ENCODE data around the gene UBE4B.
A peak's percentile ranks its signal among the peaks of the same experiment; 100 is the strongest.
"Not testable (repeated sequence)": the region's sequence is repeated elsewhere in the genome, so short reads cannot be mapped to it uniquely, and the experiment has no call there.

Gene UBE4B

DNA sequence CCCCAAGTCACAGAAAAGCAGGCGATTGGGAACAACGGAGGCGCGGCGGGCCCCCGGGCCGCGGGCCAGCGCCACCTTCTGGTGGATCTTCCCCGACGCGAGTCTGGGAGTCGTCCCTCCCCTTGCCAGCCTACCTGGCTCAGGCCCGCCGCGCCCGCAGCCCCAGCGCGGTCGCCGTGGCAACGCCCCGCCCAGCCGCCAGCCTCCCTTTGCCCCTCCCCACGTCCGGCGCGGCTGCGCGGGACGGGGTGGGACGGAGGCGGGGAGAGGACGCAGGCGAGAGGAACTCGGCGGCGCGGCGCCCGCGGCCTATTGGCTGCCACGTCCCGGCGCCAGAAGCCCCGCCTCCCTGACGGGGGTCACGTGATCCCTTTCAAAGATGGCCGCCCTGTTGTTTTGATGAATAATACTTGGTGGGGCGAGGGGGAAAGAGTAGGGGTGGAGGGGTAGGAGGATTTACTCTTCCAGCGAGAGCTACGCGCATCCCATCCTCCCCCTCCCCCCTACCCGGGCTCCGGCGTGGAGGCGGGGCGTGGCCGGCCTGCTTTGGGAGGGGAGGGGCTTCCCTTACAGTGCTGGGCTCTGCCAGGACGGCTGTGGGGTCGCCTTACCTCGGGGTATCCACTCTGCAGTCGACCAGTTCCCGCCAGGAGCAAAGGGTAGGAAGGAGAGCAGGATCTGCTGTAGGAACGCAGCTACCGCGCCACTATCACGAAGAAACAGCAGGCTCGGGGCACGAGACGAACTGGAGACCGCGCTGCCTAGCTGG is at the start of gene UBE4B:
UBE4B (plus strand) TSS at position 369 of the 769 bp plus-strand sequence. CDS start 713 bp downstream, outside the sequence.
- peak; percentile 97 for DNase-seq (ENCODE audit: low spot score)

DNA sequence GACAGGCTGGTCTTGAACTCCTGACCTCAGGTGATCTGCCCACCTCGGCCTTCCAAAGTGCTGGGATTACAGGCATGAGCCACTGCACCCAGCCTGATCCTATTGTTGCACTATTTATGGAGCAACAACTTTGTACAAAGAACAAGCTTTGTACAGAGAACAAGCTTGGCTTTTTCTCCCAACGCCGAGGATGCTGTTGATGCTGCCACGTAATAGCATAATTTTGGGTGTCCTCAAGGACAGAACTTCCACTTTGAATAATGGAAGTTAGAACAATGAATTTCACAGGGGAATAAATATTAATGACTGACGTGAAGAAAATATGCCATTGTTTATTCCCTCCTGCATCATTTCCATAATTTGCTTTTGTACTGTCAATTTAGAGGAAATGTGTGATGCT is 48.5 kb upstream of the UBE4B start:
- no peak for DNase-seq (ENCODE audit: low spot score)

DNA sequence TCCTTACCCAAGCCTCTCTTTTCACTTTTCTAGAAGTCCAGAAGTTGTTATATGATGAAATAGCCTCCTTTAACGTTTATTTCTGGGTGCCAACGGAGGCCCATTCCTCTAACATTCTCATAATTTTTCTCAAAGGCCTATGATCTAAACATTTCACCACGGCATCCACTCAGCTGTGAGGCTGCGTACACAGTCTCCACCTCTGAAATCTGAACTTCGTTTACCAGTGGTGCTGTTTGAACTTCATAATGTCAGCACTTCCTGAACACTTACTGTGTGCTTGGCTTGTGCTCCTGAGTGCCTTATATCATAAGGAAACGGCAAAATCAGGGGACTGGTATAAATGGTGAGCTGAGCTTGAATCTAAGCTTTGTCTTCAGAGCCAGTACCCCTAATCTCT is 47.8 kb upstream of the UBE4B start:
- no peak for DNase-seq (ENCODE audit: low spot score)

DNA sequence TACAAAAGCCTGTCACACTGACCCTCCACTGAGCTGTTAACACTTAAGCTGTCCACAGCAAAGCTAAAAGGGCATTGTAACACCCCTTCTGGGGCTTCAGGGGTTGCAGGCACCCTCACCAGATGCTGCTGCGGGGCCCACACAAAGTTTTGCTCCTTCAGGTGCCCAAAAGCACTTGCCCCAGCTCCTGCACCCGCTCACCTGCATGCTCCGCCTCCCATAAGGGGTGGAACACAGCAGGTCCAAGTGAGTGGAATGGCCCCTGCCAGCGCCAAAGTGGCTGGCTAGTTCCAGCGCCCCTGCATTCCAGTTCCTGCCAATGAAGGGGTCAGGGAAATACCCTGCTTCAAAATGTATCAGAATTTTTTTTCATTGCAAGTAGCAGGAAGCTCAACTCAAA is 43.0 kb upstream of the UBE4B start:
- DNase-seq (ENCODE audit: low spot score), result no peak

DNA sequence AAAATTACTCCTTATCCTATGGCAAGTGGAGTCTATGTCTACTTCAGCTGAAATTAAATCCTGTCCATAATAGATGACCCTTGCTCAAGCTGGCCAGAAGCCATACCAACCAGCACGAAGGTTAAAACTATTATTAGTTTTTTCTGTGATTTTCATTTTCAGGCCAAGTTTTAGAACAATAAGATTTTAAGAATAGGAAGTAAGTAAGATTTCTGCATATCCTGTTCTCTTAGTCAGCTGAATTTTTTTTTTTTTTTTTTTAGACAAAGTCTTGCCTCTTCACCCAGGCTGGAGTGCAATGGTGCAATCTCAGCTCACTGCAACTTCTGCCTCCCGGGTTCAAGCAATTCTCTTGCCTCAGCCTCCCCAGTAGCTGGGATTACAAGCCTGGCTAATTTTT is 41.8 kb upstream of the UBE4B start:
- no peak for DNase-seq (ENCODE audit: low spot score)

DNA sequence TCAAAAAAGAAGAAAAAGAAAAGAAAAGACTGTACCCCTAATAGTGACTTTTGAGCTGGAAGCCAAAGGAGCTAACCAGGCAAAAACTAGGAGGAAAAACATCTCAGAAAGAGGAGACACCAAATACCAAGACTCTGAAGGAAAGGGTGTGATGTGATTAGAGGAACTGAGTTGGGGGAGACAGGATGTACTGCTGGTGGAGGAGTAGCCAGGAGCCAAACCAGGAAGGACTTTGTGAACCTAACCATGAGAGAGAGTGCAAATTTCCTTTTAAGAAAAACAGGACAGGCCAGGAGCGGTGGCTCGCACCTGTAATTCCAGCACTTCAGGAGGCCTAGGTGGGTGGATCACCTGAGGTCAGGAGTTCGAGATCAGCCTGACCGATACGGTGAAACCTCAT is 39.8 kb upstream of the UBE4B start:
- DNase-seq (ENCODE audit: low spot score), result no peak

DNA sequence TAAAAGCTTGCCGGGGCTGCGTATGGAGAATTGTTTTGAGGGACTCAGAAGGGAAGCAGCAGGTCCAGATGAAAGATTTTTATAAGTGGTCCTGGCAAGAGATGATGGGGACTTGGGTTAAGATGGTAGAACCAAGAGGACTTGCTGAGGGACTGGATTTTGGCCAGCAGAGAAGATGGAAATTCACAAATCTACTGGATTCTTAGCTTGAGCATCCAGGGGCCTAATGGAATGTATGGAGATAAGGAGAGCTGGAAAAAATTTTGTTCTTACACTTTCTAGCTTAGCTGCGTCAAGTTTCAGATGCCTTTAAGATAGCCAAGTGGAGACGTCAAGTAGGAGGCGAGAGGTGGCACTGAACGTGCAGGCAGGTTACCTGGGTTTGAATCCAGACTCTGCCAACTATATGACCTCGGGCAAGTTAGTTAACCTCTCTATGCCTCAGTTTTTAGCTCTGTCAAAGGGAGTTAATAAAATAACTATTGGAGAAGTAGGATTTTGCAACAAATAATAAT is 39.1 kb upstream of the UBE4B start:
- DNase-seq (ENCODE audit: low spot score), result no peak

DNA sequence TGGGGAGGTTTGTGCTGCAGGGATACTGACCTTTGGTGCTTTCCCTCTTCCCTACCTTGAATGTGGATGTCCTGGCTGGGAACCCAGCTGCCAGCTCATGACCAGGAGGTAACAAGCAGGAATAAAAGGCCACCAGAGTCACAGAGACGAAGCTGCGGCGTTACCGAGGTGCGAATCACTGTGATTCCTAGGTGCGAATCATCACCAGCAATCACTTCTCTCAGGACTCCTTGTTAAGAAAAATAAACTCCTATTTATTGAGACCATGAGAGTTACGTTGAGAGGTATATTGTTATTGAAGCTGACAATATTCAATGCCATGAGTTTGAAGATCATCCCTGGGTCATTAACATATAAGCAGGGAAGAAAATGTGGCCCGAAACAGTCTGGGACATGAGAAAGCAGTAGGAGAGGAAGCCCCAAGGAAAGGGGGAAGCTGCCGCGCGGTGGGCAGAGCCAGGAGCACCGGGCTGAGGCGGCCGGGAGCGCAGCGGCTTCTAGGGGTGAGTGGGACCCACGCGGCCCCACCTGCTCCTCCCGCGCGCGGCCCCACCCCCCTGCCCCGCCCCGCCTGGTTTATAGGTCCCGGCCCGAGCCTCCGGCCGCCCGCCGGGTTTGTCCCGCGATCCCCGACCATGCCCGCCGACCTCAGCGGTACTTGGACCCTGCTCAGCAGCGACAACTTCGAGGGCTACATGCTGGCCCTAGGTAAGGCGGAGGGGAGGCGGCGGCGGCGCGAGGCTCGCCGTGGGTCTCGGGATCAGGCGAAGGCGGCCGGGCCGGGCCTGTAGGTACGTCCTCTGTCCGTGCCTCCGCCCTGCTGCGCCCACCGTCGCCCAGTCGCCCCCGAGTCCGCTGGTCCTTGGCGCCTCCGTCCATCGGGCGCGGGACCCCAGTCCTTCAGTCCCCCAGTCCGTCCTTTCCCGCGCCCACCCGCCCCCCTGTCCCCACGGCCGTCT is 35.9 kb upstream of the UBE4B start, which contains the start of gene RBP7:
RBP7 (plus strand) TSS at position 605 of the 959 bp plus-strand sequence; CDS start at position 636, 31 bp downstream.
- peak; percentile 87 for DNase-seq (ENCODE audit: low spot score)

DNA sequence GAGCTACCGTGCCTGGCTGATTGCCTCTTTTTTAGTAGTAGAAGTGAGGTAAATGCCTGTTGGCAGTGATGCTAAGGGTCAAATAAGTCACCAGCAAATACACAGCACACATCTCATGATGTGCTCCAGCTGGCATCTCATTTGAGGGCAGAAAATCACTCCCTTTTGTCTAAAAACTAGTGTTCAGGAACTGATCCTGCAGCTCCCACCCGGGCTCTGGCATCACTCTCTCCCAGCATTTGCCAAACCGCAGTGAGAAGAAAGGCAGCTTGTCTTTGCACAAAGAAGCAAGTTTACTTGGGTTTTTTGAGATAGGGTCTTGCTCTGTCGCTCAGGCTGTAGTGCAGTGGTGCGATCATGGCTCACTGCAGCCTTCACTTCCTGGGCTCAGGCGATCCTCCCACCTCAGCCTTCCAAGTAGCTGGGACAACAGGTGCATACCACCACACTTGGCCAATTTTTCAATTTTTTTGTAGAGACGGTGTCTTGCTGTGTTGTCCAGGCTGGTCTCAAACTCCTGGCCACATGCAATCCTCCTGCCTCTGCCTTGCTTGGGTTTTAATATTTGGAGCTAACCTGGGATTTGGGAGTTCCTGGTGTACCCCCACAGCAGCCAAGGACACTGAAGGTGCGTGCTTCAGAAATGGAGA is 31.6 kb upstream of the UBE4B start:
- no peak for DNase-seq (ENCODE audit: low spot score)

DNA sequence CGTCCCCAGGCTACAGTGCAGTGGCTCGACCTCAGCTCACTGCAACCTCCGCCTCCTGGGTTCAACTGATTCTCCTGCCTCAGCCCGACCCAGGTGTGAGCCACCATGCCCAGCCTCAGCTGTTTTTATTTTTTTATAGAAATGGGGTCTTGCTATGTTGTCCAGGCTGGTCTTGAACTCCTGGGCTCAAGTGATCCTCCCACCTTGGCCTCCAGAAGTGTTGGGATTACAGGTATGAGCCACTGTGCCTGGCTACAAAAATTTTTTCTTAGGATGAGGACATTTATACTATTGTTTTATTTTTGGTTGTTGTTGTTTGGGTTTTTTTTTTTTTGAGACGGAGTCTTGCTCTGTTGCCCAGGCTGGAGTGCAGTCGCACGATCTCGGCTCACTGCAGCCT is 27.5 kb upstream of the UBE4B start:
- not testable (repeated sequence) for DNase-seq (ENCODE audit: low spot score)

DNA sequence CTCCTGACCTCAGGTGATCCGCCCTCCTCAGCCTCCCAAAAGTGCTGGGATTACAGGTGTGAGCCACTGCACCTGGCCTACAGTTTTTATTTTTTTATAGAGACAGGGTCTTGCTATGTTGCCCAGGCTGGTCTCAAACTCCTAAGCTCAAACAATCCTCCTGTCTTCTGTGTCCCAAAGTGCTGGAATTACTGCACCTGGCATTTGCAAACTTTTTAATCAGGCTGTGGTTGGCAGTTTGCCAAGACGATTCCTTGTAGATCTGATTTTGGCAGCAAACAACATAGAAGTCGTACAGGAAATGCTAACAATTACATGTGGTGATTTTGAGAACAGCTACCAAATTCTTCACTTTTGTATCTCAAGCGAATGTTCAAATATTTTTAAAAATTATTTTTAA is 25.6 kb upstream of the UBE4B start:
- no peak for DNase-seq (ENCODE audit: low spot score)

DNA sequence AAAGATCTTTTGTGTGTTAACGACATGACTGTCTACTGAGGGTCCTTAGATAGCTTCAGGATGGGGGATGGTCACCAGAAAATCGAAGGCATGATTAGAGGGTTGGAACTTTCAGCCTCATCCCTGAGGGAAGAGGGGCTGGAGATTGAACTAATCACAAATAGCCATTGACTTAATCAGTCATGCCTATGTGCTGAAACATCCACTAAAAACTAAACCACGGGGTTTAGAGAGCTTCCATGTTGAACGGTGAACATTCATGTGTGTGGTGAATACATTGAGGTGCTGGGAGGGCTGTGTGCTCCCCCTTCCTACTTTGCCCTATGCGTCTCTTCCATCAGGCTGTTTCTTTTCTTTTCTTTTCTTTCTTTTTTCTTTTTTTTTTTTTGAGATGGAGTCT is 18.7 kb upstream of the UBE4B start:
- DNase-seq (ENCODE audit: low spot score), result no peak

DNA sequence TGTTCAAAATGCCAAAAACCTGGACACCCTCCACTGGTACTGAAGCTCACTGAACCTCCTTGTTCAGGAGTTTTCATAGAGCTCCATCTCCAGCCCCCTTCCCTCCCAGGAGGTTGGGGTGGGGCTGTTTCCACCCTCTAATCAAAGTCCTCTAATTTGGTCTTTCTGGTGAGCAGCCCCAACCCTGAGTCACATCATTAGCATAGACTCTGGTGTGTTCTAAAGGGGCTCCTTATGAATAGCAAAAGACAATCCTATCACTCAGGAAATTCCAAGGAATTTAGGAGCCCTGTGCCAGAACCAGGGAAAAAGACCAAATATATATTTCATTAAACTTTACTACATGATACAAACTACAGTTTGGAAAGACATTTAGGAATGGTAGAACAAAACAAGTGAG is 13.2 kb upstream of the UBE4B start:
- no peak for DNase-seq (ENCODE audit: low spot score)

DNA sequence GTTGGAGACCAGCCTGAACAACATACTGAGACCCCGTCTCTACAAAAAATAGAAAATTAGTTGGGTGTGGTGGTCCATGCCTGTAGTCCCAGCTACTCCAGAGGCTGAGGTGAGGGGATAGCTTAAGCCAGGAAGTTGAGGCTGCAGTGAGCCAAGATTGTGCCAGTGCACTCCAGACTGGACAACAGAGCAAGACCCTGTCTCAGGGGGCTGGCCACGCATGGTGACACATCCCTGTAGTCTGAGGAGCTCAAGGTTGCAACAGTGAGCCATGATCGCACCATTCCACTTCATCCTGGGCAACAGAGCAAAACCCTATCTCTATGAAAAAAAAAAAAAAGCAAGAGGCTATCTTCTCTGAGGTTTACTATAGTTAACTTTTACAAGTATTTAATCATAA is 12.7 kb upstream of the UBE4B start:
- no peak for DNase-seq (ENCODE audit: low spot score)

DNA sequence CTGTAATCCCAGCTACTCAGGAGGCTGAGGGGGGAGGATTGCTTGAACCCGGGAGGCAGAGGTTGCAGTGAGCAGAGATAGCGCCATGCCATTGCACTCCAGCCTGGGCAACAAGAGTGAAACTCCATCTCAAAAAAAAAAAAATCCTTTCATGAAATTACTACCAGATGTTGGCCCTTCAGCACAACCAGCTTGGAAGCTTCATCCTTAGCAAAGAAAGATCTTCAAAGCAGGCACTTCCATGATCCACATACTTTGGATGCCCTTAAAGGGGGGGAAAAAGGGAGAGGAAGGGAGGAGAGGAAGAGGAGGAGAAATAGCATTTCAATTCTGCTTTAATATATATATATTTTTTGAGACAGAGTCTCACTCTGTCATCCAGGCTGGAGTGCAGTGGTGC is 12.1 kb upstream of the UBE4B start:
- not testable (repeated sequence) for DNase-seq (ENCODE audit: low spot score)

DNA sequence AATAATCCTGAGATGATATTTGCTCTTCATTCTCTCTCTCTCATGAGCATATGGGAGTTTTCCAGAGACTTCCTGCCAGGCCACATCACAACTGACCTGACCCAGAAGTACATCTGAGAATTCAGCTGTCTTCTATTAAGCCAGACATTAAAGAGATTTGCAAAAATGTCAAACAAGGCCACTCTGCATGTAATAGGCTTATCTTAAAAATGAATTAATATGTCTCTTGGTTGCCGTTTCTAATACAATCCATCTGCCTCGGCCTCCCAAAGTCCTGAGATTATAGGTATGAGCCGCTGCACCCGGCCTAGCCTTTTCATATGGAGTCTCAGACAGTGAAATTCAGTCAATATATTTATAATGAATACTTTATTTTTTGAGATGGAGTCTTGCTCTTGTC is 10.8 kb upstream of the UBE4B start:
- DNase-seq (ENCODE audit: low spot score), result not testable (repeated sequence)

DNA sequence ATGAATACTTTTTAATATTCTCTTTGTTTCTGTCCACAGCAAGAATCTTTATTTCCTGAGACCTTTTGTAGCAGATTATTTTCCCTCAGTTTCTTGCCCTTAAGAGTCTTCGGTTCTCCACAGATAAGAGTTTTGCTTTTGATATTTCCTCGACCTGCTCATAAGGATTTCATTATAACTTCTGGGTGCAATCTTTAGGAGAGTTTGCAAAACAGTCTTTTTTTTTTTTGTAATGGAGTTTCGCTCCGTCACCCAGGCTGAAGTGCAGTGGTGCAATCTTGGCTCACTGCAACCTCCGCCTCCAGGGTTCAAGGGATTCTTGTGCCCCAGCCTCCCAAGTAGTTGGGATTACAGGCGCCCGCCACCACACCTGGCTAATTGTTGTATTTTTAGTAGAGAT is 10.1 kb upstream of the UBE4B start:
- DNase-seq (ENCODE audit: low spot score), result no peak

DNA sequence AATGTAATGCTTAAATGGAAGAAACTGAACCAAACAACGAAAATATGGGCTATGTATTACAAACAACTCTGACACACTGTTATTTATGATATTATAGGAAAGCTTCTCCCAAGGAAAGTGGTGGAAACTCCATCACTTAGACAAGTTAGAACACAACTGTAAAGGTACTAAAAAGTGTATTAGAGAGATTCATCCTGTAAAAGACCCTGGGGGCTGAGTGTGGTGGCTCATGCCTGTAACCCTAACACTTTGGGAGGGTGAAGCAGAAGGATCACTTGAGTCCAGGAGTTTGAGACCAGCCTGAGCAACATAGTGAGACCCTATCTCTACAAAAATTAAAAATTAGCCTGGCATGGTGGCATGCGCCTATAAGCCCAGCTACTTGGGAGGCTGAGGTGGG is 7.4 kb upstream of the UBE4B start:
- no peak for DNase-seq (ENCODE audit: low spot score)

DNA sequence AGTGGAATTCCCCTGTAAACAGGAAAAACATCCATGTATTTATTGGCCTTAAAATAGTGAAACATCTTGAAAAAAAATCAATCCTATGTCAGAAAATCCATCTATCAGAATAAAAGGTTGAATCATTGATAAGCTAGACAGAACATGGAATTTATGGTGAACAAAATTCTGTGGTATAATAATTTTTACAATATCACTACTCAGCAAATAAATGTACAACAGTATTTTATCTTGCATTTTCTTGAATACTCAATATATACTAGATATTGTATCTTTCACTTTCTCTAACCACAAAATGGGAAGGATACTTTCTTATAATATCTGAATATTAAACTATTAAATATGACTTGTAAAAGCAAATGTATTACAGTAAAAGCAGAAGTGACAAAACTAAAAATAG is 5.7 kb upstream of the UBE4B start:
- no peak for DNase-seq (ENCODE audit: low spot score)

DNA sequence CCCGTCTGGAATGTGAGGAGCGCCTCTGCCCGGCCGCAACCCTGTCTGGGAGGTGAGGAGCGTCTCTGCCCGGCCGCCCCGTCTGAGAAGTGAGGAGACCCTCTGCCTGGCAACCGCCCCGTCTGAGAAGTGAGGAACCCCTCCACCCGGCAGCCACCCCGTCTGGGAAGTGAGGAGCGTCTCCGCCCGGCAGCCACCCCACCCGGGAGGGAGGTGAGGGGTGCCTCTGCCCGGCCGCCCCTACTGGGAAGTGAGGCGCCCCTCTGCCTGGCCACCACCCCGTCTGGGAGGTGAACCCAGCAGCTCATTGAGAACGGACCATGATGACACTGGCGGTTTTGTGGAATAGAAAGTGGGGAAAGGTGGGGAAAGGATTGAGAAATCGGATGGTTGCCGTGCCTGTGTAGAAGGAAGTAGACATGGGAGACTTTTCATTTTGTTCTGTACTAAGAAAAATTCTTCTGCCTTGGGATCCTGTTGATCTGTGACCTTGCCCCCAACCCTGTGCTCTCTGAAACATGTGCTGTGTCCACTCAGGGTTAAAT is 3.7 kb upstream of the UBE4B start:
- not testable (repeated sequence) for DNase-seq (ENCODE audit: low spot score)

DNA sequence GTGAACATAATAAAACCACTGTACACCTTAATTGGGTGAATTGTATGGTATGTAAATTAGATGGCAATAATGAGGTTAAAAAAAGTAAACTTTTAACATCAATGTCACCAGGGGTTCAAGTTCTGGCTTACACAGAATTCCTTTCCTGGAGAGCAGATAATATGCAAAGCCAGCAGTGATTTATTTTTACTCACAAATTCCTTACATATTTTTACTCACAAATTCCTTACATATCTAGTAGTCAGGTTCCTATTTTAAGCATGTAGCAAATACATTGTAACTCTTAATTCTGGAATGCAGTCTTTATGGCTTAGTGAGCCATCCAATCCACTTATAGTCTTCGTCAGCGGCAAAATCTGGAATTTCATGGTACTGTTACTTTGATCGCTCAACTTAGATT is 1.3 kb upstream of the UBE4B start:
- DNase-seq (ENCODE audit: low spot score), result no peak

DNA sequence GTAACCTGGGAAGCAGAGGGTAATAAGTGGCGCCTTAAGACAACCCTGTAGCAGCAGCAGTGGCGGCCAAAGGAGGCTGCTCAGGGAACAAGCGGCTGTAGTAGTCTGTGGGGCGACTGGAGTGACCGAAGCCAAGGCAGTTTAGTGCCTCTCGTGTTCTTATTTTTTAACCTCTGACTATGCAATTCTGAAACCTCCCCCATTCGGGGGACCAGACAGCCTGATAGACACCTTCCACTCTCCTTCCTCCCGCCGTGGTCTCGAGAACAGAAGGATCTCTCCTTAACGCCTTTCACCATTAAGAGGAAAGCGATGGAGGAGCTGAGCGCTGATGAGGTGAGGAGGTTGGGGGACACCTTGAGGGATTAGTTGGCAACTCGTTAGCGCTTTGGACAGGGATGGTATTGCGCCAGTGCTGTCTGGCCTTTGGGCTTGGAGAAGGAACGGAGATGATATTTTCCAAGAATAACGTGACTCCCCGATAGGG is 644 bp downstream of the UBE4B start:
- no peak for DNase-seq (ENCODE audit: low spot score)

Data from D341Med (cell line).